B cell (primary cell): ENCODE measurements around the gene UBXN7. TPM values are rescaled to one million over a fixed set of nuclear protein-coding genes. Genes with fewer than 3 reads are reported as not detected.

Source experiments
- ATAC-seq: fragments of 200-7000 bp; cut with Tn5 transposase; one replicate; pipeline ENCODE4 v1.10.0; 2021; ENCODE audit warnings: low read depth, mild to moderate bottlenecking, moderate number of reproducible peaks, moderate library complexity
- CTCF ChIA-PET: fragments of 350-600 bp; sonication (Branson Sonifier 250); formaldehyde crosslinking; loops from one replicate; lab custom pipeline; 2021; ENCODE audit warnings: antibody characterized with exemption, inconsistent platforms; lab: Charles Lee
- POLR2A ChIA-PET: fragments of 350-600 bp; sonication (Branson Sonifier 250); formaldehyde crosslinking; loops from one replicate; lab custom pipeline; 2021; ENCODE audit warnings: antibody characterized with exemption; lab: Charles Lee
- DNase-seq: peaks from one replicate; pipeline ENCODE4 v3.0.0; 2013
- H2AFZ ChIP-seq: 2 replicates; pipeline ENCODE4 v1.6.1; 2012; ENCODE audit warnings: mild to moderate bottlenecking, low read depth, low read length; ENCODE audit not compliant: insufficient read depth, poor library complexity, severe bottlenecking
- H3K27ac ChIP-seq, 2 donors: 1 replicate in 1 of 2; 2 replicates in 1 of 2; pipeline ENCODE4 v1.5.1; 2012 to 2013; ENCODE audit warnings: low read length in 2 of 2, mild to moderate bottlenecking in 2 of 2, moderate library complexity in 1 of 2
- H3K27me3 ChIP-seq, 4 experiments: fragments of 200-600 bp in 1 of 4; sonication (generic) in 1 of 4; replicated peaks in 1 of 4; 1 replicate in 2 of 4; 2 replicates in 2 of 4; pipeline versions ENCODE4 v1.6.1 to v1.7.0; 2013 to 2016; ENCODE audit warnings: low read length in 3 of 4, mild to moderate bottlenecking in 2 of 4, mixed read lengths in 1 of 4, moderate library complexity in 1 of 4; ENCODE audit not compliant: insufficient read depth in 4 of 4, control insufficient read depth in 3 of 4; ENCODE audit errors: control extremely low read depth in 1 of 4
- H3K36me3 ChIP-seq, 2 experiments: replicated peaks in 1 of 2; 1 replicate in 1 of 2; 2 replicates in 1 of 2; pipeline versions ENCODE4 v1.6.1 to v1.7.1; 2013; ENCODE audit warnings: low read length in 1 of 2; ENCODE audit not compliant: insufficient read depth in 2 of 2, control insufficient read depth in 1 of 2; ENCODE audit errors: control extremely low read depth in 1 of 2, extremely low read depth in 1 of 2
- H3K4me1 ChIP-seq, 2 donors: fragments of 200-600 bp in 1 of 2; sonication (generic) in 1 of 2; 1 replicate in 1 of 2; 2 replicates in 1 of 2; pipeline versions ENCODE4 v1.5.1 to v1.6.1; 2013 to 2017; ENCODE audit warnings: low read length in 2 of 2; ENCODE audit not compliant: control insufficient read depth in 2 of 2, insufficient read depth in 2 of 2
- H3K4me2 ChIP-seq: replicated peaks from 2 replicates; pipeline ENCODE3; 2012; ENCODE audit warnings: mild to moderate bottlenecking, low read depth, low read length; ENCODE audit not compliant: poor library complexity, severe bottlenecking
- H3K4me3 ChIP-seq, 5 experiments: fragments of 200-600 bp in 1 of 5; sonication (generic) in 1 of 5; 1 replicate in 3 of 5; 2 replicates in 2 of 5; pipeline versions ENCODE4 v1.5.1 to v1.7.0; 2011 to 2016; ENCODE audit warnings: low read length in 4 of 5, mild to moderate bottlenecking in 4 of 5, low read depth in 2 of 5, control low read depth in 1 of 5, moderate library complexity in 1 of 5; ENCODE audit not compliant: insufficient read depth in 1 of 5; ENCODE audit errors: control extremely low read depth in 1 of 5, extremely low read depth in 1 of 5
- H3K79me2 ChIP-seq: fragments of 200-600 bp; sonication (generic); one replicate; pipeline ENCODE4 v1.6.0; 2016; ENCODE audit warnings: low read length; ENCODE audit not compliant: control insufficient read depth, insufficient read depth
- H3K9ac ChIP-seq: fragments of 200-600 bp; sonication (generic); 2 replicates; pipeline ENCODE4 v1.6.1; 2017; ENCODE audit warnings: mild to moderate bottlenecking, low read length, moderate library complexity
- H3K9me3 ChIP-seq, 3 donors: one replicate each; pipeline versions ENCODE4 v1.6.1 to v1.7.1; 2013; ENCODE audit warnings: low read length in 2 of 3; ENCODE audit not compliant: control insufficient read depth in 2 of 3, insufficient read depth in 1 of 3; ENCODE audit errors: control extremely low read depth in 1 of 3
- H4K20me1 ChIP-seq: 2 replicates; pipeline ENCODE4 v1.6.0; 2012; ENCODE audit warnings: mild to moderate bottlenecking, low read length; ENCODE audit not compliant: insufficient read depth, control insufficient read depth, poor library complexity, severe bottlenecking
- H3K27ac Mint-ChIP-seq: one replicate; pipeline ENCODE4 v1.8.0; 2021; ENCODE audit warnings: mixed read lengths
- H3K27me3 Mint-ChIP-seq: one replicate; pipeline ENCODE4 v1.8.0; 2021; ENCODE audit warnings: mixed read lengths
- H3K4me1 Mint-ChIP-seq: one replicate; pipeline ENCODE4 v1.8.0; 2021; ENCODE audit warnings: mixed read lengths
- H3K4me3 Mint-ChIP-seq: one replicate; pipeline ENCODE4 v1.8.0; 2021; ENCODE audit warnings: mixed read lengths
- H3K9me3 Mint-ChIP-seq: one replicate; pipeline ENCODE4 v1.8.0; 2022; ENCODE audit warnings: mixed read lengths; ENCODE audit not compliant: insufficient read depth
- CTCF ChIP-seq: fragments of 200-600 bp; IDR thresholded peaks from one replicate; pipeline ENCODE4 v1.8.0; 2022; ENCODE audit warnings: antibody characterized with exemption, mild to moderate bottlenecking
- EZH2 ChIP-seq: IDR thresholded peaks from 2 replicates; pipeline ENCODE4 v1.6.1; 2012; ENCODE audit warnings: borderline replicate concordance, low read depth, mild to moderate bottlenecking, moderate library complexity, low read length; ENCODE audit not compliant: insufficient read depth, poor library complexity, severe bottlenecking
- WGBS: methylation state at CpG from one replicate; pipeline ENCODE4 v1.1.5; 2013; ENCODE audit warnings: missing lambda C conversion rate; ENCODE audit not compliant: insufficient coverage; 5-methylcytosine and 5-hydroxymethylcytosine counted together
- intact Hi-C: fragments of 100-400 bp; cut with micrococcal nuclease; formaldehyde crosslinking; loops from one replicate; pipeline ENCODE4 v1.10.0; 2022
- polyA plus RNA-seq: library from polyadenylated mRNA; depleted of rRNA; stranded (reverse); fragments of >200 nt; gene quantifications from 2 replicates; pipeline ENCODE4 v1.2.3, GENCODE V29; 2012
- total RNA-seq, 2 donors: library from RNA; stranded (reverse); fragments of 120-200 nt in 1 of 2; gene quantifications; 1 replicate in 1 of 2; 2 replicates in 1 of 2; pipeline versions ENCODE4 v1.2.3 to v1.2.4, GENCODE V29; 2013 to 2022

The UBXN7 gene
- total and polyA plus RNA-seq, 2 donors (not counting 1 experiment from before 2014, with no cell fraction given) = 7.4 to 107 TPM

GRCh38 chr3:196336319-196337145 lies 95.7 kb downstream of the UBXN7 start:
- no peak overlapping the region for H3K27ac Mint-ChIP-seq
- ATAC-seq (no peak), DNase-seq (no peak)
- TF ChIP-seq EZH2 = no peak
- TF ChIP-seq CTCF = no peak
- ChIA-PET CTCF (no interaction called here), POLR2A (no interaction called here)
- no peak overlapping the region for H3K4me3 ChIP-seq
- no peaks in the 10 kb centered on the region for H3K36me3 ChIP-seq
- H3K9me3 ChIP-seq = peaks cover 0 to 6% (median 0%) of the 10 kb centered on the region in 3 donors
- H3K27me3 Mint-ChIP-seq = peaks cover 4% of the 10 kb centered on the region
- H2AFZ ChIP-seq = no peak overlapping the region
- no peak overlapping the region for H3K27ac ChIP-seq
- H3K4me1 Mint-ChIP-seq = no peaks in the 10 kb centered on the region
- no peak overlapping the region for H3K9ac ChIP-seq
- intact Hi-C loops = no loop called here
- no peak overlapping the region for H3K4me2 ChIP-seq
- H4K20me1 ChIP-seq = no peaks in the 10 kb centered on the region
- H3K27me3 ChIP-seq = no peaks in the 10 kb centered on the region
- H3K79me2 ChIP-seq = no peaks in the 10 kb centered on the region
- H3K4me3 Mint-ChIP-seq = no peak overlapping the region
- H3K9me3 Mint-ChIP-seq = no peaks in the 10 kb centered on the region
- no peaks in the 10 kb centered on the region for H3K4me1 ChIP-seq
- 76% methylated on average over 6 of the region's 17 CpGs for WGBS

GRCh38 chr3:196335503-196335948 lies 96.7 kb downstream of the UBXN7 start:
- 83% methylated on average over 4 of the region's 12 CpGs for WGBS
- ChIA-PET CTCF (no interaction called here), POLR2A (no interaction called here)
- Histone ChIP-seq H4K20me1 (no peaks in the 10 kb centered on the region), H3K36me3 (no peaks in the 10 kb centered on the region), H3K9ac (no peak overlapping the region), H3K4me1 (no peaks in the 10 kb centered on the region), H3K79me2 (no peaks in the 10 kb centered on the region), H3K4me2 (no peak overlapping the region), H3K4me3 (no peak overlapping the region), H3K27me3 (no peaks in the 10 kb centered on the region), H3K27ac (no peak overlapping the region), H2AFZ (no peak overlapping the region), H3K9me3 (peaks cover 0 to 6% (median 0%) of the 10 kb centered on the region in 3 donors)
- Mint-ChIP-seq H3K27me3 (peaks cover 4% of the 10 kb centered on the region), H3K4me1 (no peaks in the 10 kb centered on the region), H3K9me3 (no peaks in the 10 kb centered on the region), H3K4me3 (no peak overlapping the region), H3K27ac (no peak overlapping the region)
- intact Hi-C loops = no loop called here
- DNase-seq (no peak), ATAC-seq (no peak)
- TF ChIP-seq EZH2 (no peak), CTCF (no peak)
